ENCODE measurements around the gene NOTUM. TPM values are rescaled to one million over a fixed set of nuclear protein-coding genes. Genes with fewer than 3 reads are reported as not detected.
A peak's percentile ranks its signal among the peaks of the same experiment; 100 is the strongest.

NOTUM gene
- total RNA-seq, 1 experiment from 2014 or later, result not detected

GRCh38 chr17:81911277-81911961 is 49.6 kb downstream of the NOTUM start, which contains the start of gene PCYT2:
TSS of gene PCYT2 (minus strand) at chr17:81911399. CDS start at chr17:81911355, 44 bp downstream.
- H3K9me2 ChIP-seq (replicated peaks; ENCODE audit: low read length), result no peaks in the 10 kb centered on the region
- H3K36me3 ChIP-seq (ENCODE audit: low read depth, low read length), result peaks cover 26% of the 10 kb centered on the region; the same call in 1 of the 2 replicates
- peaks cover 7% of the 10 kb centered on the region for H3F3A ChIP-seq (ENCODE audit: low read length, unreplicated experiment)
- intact Hi-C loops (cut with micrococcal nuclease), result loop anchor here (1.0 kb wide), 1 partner anchor 20 kb away; the partner anchor contains the start of genes ALYREF and ANAPC11
- CTCF ChIA-PET, result interaction anchor here (0.6 kb wide), 1 partner anchor 48 kb away, joined by 3 read pairs; no protein-coding TSS in a partner anchor
- TF ChIP-seq EZH2 (IDR thresholded peaks at IDR 0.05; ENCODE audit: low read length, unreplicated experiment), result no peak
- TF ChIP-seq CTCF (conservative IDR thresholded peaks at IDR 0.05; ENCODE audit: low read depth, low read length), result peak; percentile 34; the same call in 1 of the 2 replicates
- no peaks in the 10 kb centered on the region for H3K27me3 ChIP-seq (ENCODE audit: low read length)
- POLR2A ChIA-PET (ENCODE audit: unreplicated experiment), result interaction anchor here (0.6 to 0.7 kb wide), 3 partner anchors 16 to 208 kb away, joined by 3 to 11 read pairs (median 4); partner anchors contain the start of gene MRPL12
- no peaks in the 10 kb centered on the region for H3K9me3 ChIP-seq (ENCODE audit: low read length)
- H3K79me2 ChIP-seq (ENCODE audit: low read length), result peaks cover 16% of the 10 kb centered on the region
- BruUV-seq (replicated peaks), result no TSS peak
- ATAC-seq (peak; percentile 75), DNase-seq (peak; percentile 90)
- H4K20me1 ChIP-seq (ENCODE audit: low read length), result 0 out of 2 replicates have a peak, but pooled peaks cover 18% of the 10 kb centered on the region
- peak within 1 kb of the TSS; percentile 85 for H3K4me3 ChIP-seq (ENCODE audit: low read length)
- H3K4me1 ChIP-seq (ENCODE audit: insufficient read depth, low read length), result peaks cover 36% of the 10 kb centered on the region
- H2AFZ ChIP-seq (ENCODE audit: low read length), result peak within 1 kb of the TSS; percentile 75
- H3K27ac ChIP-seq (ENCODE audit: low read length), result peak within 1 kb of the TSS; percentile 45; the same call in 1 of the 2 replicates
- peak within 1 kb of the TSS; percentile 100 for H3K4me2 ChIP-seq (ENCODE audit: low read length)
- peak within 1 kb of the TSS; percentile 64 for H3K9ac ChIP-seq (ENCODE audit: low read length)

GRCh38 chr17:81910840-81911276 is 50.1 kb downstream of the NOTUM start:
- Histone ChIP-seq H3K36me3 (ENCODE audit: low read depth, low read length) (peaks cover 26% of the 10 kb centered on the region; the same call in 1 of the 2 replicates), H3K4me3 (ENCODE audit: low read length) (peak overlapping the region; percentile 85), H3K27ac (ENCODE audit: low read length) (no peak overlapping the region), H3K27me3 (ENCODE audit: low read length) (no peaks in the 10 kb centered on the region), H3K79me2 (ENCODE audit: low read length) (peaks cover 11% of the 10 kb centered on the region), H3K4me2 (ENCODE audit: low read length) (peak overlapping the region; percentile 100), H3K9ac (ENCODE audit: low read length) (peak overlapping the region; percentile 64), H3F3A (ENCODE audit: low read length, unreplicated experiment) (peaks cover 7% of the 10 kb centered on the region), H3K9me3 (ENCODE audit: low read length) (no peaks in the 10 kb centered on the region), H3K4me1 (ENCODE audit: insufficient read depth, low read length) (peaks cover 31% of the 10 kb centered on the region), H2AFZ (ENCODE audit: low read length) (peak overlapping the region; percentile 75), H3K9me2 (replicated peaks; ENCODE audit: low read length) (no peaks in the 10 kb centered on the region), H4K20me1 (ENCODE audit: low read length) (0 out of 2 replicates have a peak, but pooled peaks cover 14% of the 10 kb centered on the region)
- ChIA-PET POLR2A (ENCODE audit: unreplicated experiment) (interaction anchor here (0.6 kb wide), 2 partner anchors 62 to 208 kb away, joined by 3 to 11 read pairs; partner anchors contain the start of gene MRPL12), CTCF (interaction anchor here (0.6 kb wide), 1 partner anchor 48 kb away, joined by 3 read pairs; no protein-coding TSS in a partner anchor)
- ATAC-seq, result peak; percentile 21
- no peak for TF ChIP-seq EZH2phosphoT487 (IDR thresholded peaks at IDR 0.05; ENCODE audit: borderline replicate concordance, low read length)
- no peak for TF ChIP-seq CTCF (conservative IDR thresholded peaks at IDR 0.05; ENCODE audit: low read depth, low read length)
- TF ChIP-seq EZH2 (IDR thresholded peaks at IDR 0.05; ENCODE audit: low read length, unreplicated experiment), result no peak
- no TSS peak for BruUV-seq (replicated peaks)
- no peak for DNase-seq
- intact Hi-C loops (cut with micrococcal nuclease), result loop anchor here (1.0 kb wide), 1 partner anchor 20 kb away; the partner anchor contains the start of genes ALYREF and ANAPC11
